OCI-LY3 (cell line): ENCODE measurements around the gene TAS2R31.

Experiments
- CTCF ChIP-seq: fragments of 200-600, 300-600 bp; sonication (generic); IDR thresholded peaks from 2 replicates; pipeline ENCODE4 v1.5.1; 2014; ENCODE audit warnings: antibody characterized with exemption, low read length, low read depth
- EZH2phosphoT487 ChIP-seq: fragments of 200-600 bp; shearing (Covaris generic); IDR thresholded peaks from 2 replicates; pipeline ENCODE4 v1.6.1; 2018; ENCODE audit warnings: antibody characterized with exemption, mixed run types, low read depth

DNA sequence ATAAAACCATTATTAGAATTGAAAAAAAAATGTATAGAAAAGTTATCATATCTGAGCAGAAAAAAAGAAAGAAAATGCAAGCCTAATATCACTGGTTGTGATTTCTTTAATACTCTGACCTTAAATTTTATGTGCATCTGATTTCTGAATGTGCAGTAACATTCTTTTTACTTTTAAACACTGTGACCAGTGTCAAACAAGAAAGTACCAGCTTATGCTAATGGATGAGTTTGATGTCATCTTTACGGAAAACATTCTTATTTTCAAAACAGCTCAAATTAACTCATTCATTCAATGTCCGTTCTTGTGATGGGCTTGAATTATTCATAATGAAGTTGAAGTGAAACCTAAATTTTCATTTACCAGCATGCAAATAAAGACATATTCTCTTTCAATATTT, 44.4 kb downstream of the TAS2R31 start, which contains the start of gene TAS2R50:
- TF ChIP-seq EZH2phosphoT487: no peak
- no peak for TF ChIP-seq CTCF
